Esophagus (tissue), 2 donors: Measurements from ENCODE around the gene UBN1. TPM values are rescaled to one million over a fixed set of nuclear protein-coding genes. Genes with fewer than 3 reads are reported as not detected.

ENCODE experiments used
- H3K27ac ChIP-seq, 2 donors: one replicate each; pipeline ENCODE4 v1.5.1; 2013; ENCODE audit warnings: low read depth in 2 of 2, mild to moderate bottlenecking in 2 of 2, inconsistent platforms in 1 of 2, low read length in 1 of 2, moderate library complexity in 1 of 2
- H3K27me3 ChIP-seq, 2 donors: one replicate each; pipeline ENCODE4 v1.6.1; 2013; ENCODE audit warnings: low read length in 2 of 2, control low read depth in 1 of 2, mild to moderate bottlenecking in 1 of 2; ENCODE audit not compliant: insufficient read depth in 2 of 2, control insufficient read depth in 1 of 2
- H3K36me3 ChIP-seq, 2 donors: one replicate each; pipeline ENCODE4 v1.6.1; 2013; ENCODE audit warnings: low read length in 1 of 2; ENCODE audit not compliant: control insufficient read depth in 2 of 2, insufficient read depth in 2 of 2
- H3K4me1 ChIP-seq, 2 donors: one replicate each; pipeline ENCODE4 v1.6.1; 2013; ENCODE audit warnings: low read length in 1 of 2; ENCODE audit not compliant: control insufficient read depth in 2 of 2, insufficient read depth in 2 of 2
- H3K4me3 ChIP-seq, 2 donors: one replicate each; pipeline ENCODE4 v1.5.1; 2013; ENCODE audit warnings: low read length in 2 of 2, mild to moderate bottlenecking in 2 of 2, low read depth in 1 of 2, moderate library complexity in 1 of 2
- H3K9me3 ChIP-seq, 2 donors: one replicate each; pipeline ENCODE4 v1.6.1; 2013; ENCODE audit warnings: mild to moderate bottlenecking in 2 of 2, low read depth in 1 of 2, low read length in 1 of 2, moderate library complexity in 1 of 2; ENCODE audit not compliant: control insufficient read depth in 2 of 2, insufficient read depth in 1 of 2
- WGBS, 2 donors: extraction: QIAGEN DNeasy Blood & Tissue Kit; methylation state at CpG; one replicate each; pipeline ENCODE4 v1.1.7; 2013; 5-methylcytosine and 5-hydroxymethylcytosine counted together
- polyA plus RNA-seq, 2 donors: library from polyadenylated mRNA; stranded (reverse); fragments of 200-250 nt; gene quantifications; one replicate each; pipeline ENCODE4 v1.2.3, GENCODE V29; 2013
- donor health status: healthy with polysubstance abuse.
- donor health status: Bipolar disorder and iron deficiency.

Gene UBN1, protein sequence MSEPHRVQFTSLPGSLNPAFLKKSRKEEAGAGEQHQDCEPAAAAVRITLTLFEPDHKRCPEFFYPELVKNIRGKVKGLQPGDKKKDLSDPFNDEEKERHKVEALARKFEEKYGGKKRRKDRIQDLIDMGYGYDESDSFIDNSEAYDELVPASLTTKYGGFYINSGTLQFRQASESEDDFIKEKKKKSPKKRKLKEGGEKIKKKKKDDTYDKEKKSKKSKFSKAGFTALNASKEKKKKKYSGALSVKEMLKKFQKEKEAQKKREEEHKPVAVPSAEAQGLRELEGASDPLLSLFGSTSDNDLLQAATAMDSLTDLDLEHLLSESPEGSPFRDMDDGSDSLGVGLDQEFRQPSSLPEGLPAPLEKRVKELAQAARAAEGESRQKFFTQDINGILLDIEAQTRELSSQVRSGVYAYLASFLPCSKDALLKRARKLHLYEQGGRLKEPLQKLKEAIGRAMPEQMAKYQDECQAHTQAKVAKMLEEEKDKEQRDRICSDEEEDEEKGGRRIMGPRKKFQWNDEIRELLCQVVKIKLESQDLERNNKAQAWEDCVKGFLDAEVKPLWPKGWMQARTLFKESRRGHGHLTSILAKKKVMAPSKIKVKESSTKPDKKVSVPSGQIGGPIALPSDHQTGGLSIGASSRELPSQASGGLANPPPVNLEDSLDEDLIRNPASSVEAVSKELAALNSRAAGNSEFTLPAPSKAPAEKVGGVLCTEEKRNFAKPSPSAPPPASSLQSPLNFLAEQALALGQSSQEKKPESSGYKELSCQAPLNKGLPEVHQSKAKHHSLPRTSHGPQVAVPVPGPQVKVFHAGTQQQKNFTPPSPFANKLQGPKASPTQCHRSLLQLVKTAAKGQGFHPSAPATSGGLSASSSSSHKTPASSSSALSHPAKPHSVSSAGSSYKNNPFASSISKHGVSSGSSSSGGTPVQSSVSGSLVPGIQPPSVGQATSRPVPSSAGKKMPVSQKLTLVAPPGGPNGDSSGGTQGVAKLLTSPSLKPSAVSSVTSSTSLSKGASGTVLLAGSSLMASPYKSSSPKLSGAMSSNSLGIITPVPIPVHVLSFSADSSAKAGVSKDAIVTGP (N-terminal part only)
- 1 to 10 TPM; 5.1 to 7.7 TPM for polyA plus RNA-seq

DNA sequence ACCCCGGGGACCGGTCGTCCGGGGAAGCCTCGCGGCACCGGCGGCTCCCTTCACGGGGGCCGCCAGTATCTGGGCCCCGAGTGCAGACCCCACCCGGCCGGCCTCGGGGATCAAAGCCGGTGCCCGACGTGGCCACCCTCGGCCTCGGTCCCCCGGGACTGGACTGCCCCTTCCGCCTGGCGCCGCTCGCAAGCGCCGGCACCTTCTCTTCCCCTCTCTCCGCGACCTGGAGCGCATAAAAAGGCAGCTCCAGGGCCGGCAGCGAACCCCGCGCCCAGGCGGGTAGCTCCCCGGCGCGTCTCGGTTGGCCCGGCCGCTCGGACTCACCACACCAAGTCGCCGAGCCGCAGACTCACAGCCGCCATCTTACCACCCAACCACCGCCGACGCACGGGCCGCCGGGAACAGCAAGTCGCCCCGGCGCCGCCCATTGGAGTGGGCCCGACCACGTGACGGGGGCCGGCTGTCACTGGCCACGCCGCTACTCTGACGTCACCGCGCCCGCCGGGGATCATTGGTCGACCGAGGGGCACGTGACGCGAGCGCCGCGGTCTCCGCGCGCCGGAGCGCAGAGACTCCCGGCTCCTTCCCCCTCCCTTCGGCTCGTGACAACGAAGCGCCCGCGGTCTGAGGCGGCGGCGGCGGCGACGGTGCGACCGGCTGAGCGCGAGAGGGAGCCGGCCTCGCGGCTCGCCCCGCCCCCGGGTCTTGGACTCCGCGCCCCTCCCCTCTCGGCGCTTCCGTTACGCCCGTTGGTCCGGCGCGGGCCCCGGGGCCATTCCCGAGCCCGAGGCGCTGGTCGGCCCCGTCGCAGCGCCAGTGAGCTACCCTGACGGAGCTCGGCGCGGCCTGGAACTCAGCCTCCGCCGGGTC, at the start of gene UBN1, which contains the start of gene GLYR1:
TSS of gene UBN1 (plus strand) at position 581 of the 873 bp plus-strand sequence. CDS start 5,437 bp downstream, outside the sequence.
TSS of gene GLYR1 (minus strand) at position 388 of the 873 bp plus-strand sequence. CDS start at position 365, 23 bp downstream.
- Histone ChIP-seq H3K36me3 (peaks cover 0 to 6% of the 10 kb centered on the region in 2 donors), H3K27me3 (no peaks in the 10 kb centered on the region), H3K4me3 (peak within 1 kb of the TSS; percentile 74 to 86), H3K9me3 (no peaks in the 10 kb centered on the region), H3K4me1 (peaks cover 0 to 4% of the 10 kb centered on the region in 2 donors), H3K27ac (peak within 1 kb of the TSS; percentile 95 to 98)
- WGBS, 2 donors, result 0 to 1% methylated on average over 94 to 126 of the region's 126 CpGs

GRCh38 chr16:4797805-4798252, 49.5 kb upstream of the UBN1 start:
- Histone ChIP-seq H3K27me3 (no peaks in the 10 kb centered on the region), H3K4me1 (peaks cover 0 to 16% of the 10 kb centered on the region in 2 donors), H3K4me3 (no peak overlapping the region), H3K36me3 (peaks cover 7 to 23% of the 10 kb centered on the region in 2 donors), H3K9me3 (no peaks in the 10 kb centered on the region), H3K27ac (no peak overlapping the region)
- 89 to 90% methylated on average over 22 of the region's 22 CpGs for WGBS, 2 donors

GRCh38 chr16:4798456-4798855, 48.8 kb upstream of the UBN1 start:
- Histone ChIP-seq H3K27me3 (no peaks in the 10 kb centered on the region), H3K36me3 (peaks cover 7 to 23% of the 10 kb centered on the region in 2 donors), H3K4me3 (no peak overlapping the region), H3K4me1 (peaks cover 0 to 16% of the 10 kb centered on the region in 2 donors), H3K9me3 (no peaks in the 10 kb centered on the region), H3K27ac (no peak overlapping the region)
- 92 to 94% methylated on average over 16 of the region's 16 CpGs for WGBS, 2 donors

DNA sequence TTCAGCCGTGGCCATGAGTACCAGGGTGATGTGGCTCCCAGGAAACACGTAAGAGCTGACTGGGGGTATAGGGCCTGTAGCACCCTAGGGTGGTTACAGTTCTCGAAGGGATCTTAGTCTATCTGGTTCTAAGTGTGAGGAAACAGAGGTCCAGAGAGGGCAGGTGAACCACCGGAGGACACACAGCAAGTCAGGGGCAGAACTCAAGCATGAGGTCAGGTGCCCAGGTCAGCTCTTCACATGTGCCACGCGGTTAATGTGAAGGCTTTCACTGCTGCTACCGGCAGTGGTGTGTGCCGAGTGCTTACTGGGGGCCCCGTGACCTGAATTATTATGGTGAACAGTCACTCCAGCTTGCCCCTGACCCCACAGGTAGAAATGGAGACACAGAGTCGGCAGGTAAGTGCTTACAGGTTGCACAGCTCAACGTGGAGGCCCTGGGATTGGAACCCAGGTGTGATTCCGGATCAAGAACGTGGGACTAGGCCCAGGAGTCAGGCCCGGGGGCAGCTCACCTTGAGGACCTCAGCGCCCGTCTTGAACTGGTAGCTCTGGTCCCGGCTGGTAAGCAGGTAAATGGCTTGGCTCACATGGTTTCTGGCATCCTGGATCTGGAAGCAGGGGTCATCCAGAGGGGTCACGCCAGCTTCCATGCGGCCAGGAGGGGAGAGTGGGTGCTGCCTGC, 48.0 kb upstream of the UBN1 start:
- peaks cover 7 to 27% of the 10 kb centered on the region in 2 donors for H3K36me3 ChIP-seq
- no peaks in the 10 kb centered on the region for H3K9me3 ChIP-seq
- H3K27ac ChIP-seq, result no peak overlapping the region
- 91% methylated on average over 19 of the region's 19 CpGs for WGBS, 2 donors
- H3K4me3 ChIP-seq, result no peak overlapping the region
- peaks cover 0 to 16% of the 10 kb centered on the region in 2 donors for H3K4me1 ChIP-seq
- no peaks in the 10 kb centered on the region for H3K27me3 ChIP-seq

- Histone ChIP-seq H3K4me3 (no peak overlapping the region), H3K27me3 (no peaks in the 10 kb centered on the region), H3K9me3 (no peaks in the 10 kb centered on the region), H3K36me3 (peaks cover 14 to 36% of the 10 kb centered on the region in 2 donors), H3K4me1 (peaks cover 0 to 16% of the 10 kb centered on the region in 2 donors), H3K27ac (peak overlapping the region; percentile 28 to 47)
- WGBS, 2 donors, result 50 to 56% methylated on average over 17 of the region's 17 CpGs
These were observed 46.8 kb upstream of the UBN1 start for GRCh38 chr16:4800290-4801041.

DNA sequence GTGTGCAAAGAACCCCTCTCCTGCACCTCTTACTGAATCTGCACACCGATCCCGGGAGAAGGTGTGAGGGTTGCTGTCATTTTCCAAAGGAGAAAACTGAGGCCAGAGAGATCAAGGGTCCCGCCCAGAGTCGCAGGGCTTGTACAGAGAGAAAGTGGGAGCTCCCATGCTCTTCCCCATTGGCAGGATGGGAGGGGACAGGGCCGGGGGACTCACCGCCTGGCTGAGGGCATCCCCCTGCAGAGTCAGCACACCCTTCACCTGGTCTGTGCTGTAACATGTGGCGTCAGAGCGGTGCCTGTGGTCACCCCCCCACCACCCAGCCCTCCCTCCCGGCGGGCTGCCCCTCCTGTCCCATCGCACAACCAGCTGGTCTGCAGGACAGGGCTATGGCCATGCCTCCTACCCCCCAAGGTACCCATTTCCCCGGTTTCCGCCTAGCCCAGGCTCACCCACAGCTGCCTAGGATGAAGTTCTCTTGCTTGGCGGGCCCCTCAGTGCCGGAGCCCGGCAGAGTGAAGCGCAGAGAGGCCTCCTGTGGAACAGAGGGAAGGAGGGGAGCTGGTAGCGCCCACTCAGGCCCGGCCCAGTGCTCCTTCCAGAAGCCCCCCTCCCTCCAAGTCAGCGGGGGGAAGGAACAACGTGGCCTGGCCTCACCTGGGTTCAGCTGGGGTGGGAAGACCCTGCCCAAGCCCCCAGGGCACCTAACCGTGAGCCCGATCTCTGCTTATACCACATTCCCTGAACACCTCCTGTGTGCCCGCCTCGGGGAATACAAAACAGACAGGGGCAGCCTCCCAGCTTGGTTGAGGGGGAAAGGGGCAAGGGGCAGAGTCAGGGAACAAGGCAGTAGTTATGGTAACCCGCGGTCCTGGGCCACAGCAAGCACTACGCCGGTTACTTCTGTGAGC, 46.0 kb upstream of the UBN1 start:
- peak overlapping the region; percentile 66 to 75 for H3K4me3 ChIP-seq
- WGBS, 2 donors, result 40 to 41% methylated on average over 26 to 29 of the region's 29 CpGs
- no peaks in the 10 kb centered on the region for H3K27me3 ChIP-seq
- H3K36me3 ChIP-seq, result peaks cover 14 to 33% of the 10 kb centered on the region in 2 donors
- H3K9me3 ChIP-seq, result no peaks in the 10 kb centered on the region
- peak overlapping the region; percentile 92 to 96 for H3K27ac ChIP-seq
- peaks cover 0 to 16% of the 10 kb centered on the region in 2 donors for H3K4me1 ChIP-seq

DNA sequence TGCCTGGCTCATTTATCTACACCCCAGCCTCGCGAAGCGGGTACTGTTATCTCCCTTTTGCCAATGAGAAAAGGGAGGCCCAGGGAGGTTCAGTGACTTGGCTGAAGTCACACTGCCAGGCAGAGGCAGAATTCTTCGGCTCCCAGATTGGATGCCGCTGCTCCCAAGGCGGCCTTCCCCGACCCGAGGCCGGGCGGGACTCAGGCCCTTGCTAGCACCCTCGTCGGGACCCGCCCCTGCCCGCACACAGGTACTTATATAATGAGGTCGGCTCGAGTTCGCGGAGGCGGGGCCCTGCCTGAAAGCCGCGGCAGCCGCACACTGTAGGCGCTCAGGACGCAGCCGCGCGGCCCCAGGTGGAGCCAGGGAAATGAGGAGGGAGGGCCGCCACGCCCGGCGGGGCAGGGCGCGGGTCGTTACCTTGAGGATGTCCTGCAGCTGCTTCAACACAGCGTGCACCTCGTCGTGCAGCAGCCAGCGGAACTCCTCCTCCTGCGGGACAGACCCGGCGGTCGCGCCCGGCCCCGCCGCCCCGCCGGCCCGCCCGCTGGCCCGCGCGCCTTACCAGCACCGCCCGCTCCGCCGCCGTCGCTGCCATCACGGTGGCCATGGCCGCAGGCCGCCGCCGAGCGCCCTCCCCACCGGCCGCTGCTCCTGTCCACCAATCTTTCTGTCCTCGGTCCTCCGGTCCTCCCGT, 45.2 kb upstream of the UBN1 start, which contains the start of gene ROGDI:
TSS of gene ROGDI (minus strand) at position 672 of the 697 bp plus-strand sequence. CDS start at position 610, 62 bp downstream.
- H3K36me3 ChIP-seq, result peaks cover 14 to 33% of the 10 kb centered on the region in 2 donors
- WGBS, 2 donors, result 1% methylated on average over 64 to 70 of the region's 70 CpGs
- no peaks in the 10 kb centered on the region for H3K27me3 ChIP-seq
- peaks cover 0 to 16% of the 10 kb centered on the region in 2 donors for H3K4me1 ChIP-seq
- peak within 1 kb of the TSS; percentile 66 to 75 for H3K4me3 ChIP-seq
- no peaks in the 10 kb centered on the region for H3K9me3 ChIP-seq
- peak within 1 kb of the TSS; percentile 92 to 96 for H3K27ac ChIP-seq
